WTC11 (cell line): ENCODE measurements around the gene DCTD.

ENCODE experiments used
- RELA ChIP-seq: sonication (generic); formaldehyde crosslinking; IDR thresholded peaks from 2 replicates; pipeline ENCODE4 v1.8.1; 2022; ENCODE audit warnings: missing genetic modification reagents, mild to moderate bottlenecking, borderline replicate concordance
- TF ChIP-seq, protein P1 (sequence below): sonication (generic); formaldehyde crosslinking; conservative IDR thresholded peaks from 2 replicates; pipeline ENCODE4 v1.8.1; 2023; ENCODE audit warnings: mild to moderate bottlenecking, low read depth, missing genetic modification reagents, moderate library complexity
- TF ChIP-seq, protein P2 (sequence below): sonication (generic); formaldehyde crosslinking; IDR thresholded peaks from 2 replicates; pipeline ENCODE4 v1.8.1; 2023; ENCODE audit warnings: mild to moderate bottlenecking, moderate library complexity, missing genetic modification reagents
- TF ChIP-seq, protein P3 (sequence below): fragments of 200-600 bp; IDR thresholded peaks from 2 replicates; pipeline ENCODE4 v1.8.0; 2022; ENCODE audit warnings: antibody characterized with exemption

DNA sequence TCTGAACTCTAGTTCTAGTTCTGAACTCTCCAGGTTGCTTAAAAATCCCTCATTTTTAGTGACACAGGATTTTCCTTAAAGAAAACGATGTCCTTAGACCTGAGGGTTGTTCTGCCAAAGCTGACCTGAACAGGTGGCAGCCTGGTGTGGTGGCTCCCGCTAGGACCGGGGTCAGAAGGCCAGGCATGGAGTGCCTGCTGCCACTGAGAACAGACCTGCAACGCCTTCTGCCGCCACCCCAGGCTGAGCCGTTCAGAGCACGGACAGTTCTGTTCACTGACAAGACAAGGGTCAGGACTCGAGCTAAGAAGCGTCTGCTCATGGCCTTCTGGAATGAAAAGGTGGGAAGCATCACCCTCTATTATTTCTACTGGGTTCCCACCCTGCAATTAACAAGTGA, 15.8 kb downstream of the DCTD start:
- TF ChIP-seq, protein P1, sequence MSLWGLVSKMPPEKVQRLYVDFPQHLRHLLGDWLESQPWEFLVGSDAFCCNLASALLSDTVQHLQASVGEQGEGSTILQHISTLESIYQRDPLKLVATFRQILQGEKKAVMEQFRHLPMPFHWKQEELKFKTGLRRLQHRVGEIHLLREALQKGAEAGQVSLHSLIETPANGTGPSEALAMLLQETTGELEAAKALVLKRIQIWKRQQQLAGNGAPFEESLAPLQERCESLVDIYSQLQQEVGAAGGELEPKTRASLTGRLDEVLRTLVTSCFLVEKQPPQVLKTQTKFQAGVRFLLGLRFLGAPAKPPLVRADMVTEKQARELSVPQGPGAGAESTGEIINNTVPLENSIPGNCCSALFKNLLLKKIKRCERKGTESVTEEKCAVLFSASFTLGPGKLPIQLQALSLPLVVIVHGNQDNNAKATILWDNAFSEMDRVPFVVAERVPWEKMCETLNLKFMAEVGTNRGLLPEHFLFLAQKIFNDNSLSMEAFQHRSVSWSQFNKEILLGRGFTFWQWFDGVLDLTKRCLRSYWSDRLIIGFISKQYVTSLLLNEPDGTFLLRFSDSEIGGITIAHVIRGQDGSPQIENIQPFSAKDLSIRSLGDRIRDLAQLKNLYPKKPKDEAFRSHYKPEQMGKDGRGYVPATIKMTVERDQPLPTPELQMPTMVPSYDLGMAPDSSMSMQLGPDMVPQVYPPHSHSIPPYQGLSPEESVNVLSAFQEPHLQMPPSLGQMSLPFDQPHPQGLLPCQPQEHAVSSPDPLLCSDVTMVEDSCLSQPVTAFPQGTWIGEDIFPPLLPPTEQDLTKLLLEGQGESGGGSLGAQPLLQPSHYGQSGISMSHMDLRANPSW: no peak
- TF ChIP-seq, protein P2, sequence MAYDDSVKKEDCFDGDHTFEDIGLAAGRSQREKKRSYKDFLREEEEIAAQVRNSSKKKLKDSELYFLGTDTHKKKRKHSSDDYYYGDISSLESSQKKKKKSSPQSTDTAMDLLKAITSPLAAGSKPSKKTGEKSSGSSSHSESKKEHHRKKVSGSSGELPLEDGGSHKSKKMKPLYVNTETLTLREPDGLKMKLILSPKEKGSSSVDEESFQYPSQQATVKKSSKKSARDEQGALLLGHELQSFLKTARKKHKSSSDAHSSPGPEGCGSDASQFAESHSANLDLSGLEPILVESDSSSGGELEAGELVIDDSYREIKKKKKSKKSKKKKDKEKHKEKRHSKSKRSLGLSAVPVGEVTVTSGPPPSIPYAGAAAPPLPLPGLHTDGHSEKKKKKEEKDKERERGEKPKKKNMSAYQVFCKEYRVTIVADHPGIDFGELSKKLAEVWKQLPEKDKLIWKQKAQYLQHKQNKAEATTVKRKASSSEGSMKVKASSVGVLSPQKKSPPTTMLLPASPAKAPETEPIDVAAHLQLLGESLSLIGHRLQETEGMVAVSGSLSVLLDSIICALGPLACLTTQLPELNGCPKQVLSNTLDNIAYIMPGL: no peak
- TF ChIP-seq, protein P3, sequence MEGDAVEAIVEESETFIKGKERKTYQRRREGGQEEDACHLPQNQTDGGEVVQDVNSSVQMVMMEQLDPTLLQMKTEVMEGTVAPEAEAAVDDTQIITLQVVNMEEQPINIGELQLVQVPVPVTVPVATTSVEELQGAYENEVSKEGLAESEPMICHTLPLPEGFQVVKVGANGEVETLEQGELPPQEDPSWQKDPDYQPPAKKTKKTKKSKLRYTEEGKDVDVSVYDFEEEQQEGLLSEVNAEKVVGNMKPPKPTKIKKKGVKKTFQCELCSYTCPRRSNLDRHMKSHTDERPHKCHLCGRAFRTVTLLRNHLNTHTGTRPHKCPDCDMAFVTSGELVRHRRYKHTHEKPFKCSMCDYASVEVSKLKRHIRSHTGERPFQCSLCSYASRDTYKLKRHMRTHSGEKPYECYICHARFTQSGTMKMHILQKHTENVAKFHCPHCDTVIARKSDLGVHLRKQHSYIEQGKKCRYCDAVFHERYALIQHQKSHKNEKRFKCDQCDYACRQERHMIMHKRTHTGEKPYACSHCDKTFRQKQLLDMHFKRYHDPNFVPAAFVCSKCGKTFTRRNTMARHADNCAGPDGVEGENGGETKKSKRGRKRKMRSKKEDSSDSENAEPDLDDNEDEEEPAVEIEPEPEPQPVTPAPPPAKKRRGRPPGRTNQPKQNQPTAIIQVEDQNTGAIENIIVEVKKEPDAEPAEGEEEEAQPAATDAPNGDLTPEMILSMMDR: no peak
- TF ChIP-seq RELA (CRISPR knock-in tag): no peak
